Smooth muscle cell of the brain vasculature (primary cell): ENCODE results near the gene TBATA.

Experiments
- DNase-seq: peaks from one replicate; pipeline ENCODE4 v3.0.0-alpha.2; 2012; ENCODE audit warnings: low read depth, low spot score

Gene TBATA

DNA sequence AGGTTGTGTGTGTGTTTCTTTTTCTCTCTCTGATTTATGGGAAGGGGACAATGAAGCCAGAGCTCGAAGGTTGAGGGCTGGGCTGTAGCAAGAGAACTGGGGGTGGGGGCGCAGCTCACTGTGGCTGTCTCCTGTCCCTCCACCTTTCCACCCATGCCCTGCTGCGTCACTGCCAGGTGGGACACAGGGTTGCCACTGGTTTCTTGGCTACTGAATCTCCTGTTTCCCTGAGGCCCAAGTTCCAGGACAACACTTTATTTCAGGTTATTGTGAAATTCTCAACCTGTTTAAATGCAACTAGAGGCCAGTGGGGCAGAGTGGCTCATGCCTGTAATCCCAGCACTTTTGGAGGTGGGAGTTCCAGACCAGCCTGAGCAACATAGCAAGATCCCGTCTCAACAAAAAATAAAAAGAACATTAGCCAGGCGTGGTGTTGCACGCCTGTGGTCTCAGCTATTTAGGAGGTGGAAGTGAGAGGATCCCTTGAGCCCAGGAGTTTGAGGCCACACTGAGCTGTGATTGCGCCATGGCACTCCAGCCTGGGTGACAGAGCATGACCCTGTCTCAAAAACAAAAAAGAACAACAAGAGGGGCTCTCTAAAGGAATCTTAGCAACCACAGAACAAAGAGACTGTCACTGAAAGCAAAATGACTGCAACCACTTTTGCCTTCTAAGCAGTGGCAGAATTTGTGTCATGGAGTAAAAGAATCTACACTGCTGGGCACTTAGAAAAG, 22.6 kb downstream of the TBATA start:
- no peak for DNase-seq

DNA sequence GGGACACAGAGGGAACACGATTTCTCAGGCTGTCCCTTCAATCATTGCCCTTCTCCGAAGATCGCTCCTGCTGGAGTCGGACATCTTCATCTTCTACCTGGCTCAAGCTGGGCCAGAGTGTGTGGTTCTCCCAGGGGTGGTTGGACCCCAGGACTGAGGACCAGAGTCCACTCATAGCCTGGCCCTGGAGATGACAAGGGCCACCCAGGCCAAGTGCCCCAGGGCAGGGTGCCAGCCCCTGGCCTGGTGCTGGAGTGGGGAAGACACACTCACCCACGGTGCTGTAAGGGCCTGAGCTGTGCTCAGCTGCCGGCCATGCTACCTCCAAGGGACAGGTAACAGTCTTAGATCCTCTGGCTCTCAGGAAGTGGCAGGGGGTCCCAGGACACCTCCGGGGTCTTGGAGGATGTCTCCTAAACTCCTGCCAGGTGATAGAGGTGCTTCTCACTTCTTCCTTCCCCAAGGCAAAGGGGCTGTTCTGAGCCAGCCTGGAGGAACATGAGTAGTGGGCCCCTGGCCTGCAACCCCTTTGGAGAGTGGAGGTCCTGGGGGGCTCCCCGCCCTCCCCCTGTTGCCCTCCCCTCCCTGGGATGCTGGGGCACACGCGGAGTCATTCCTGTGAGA, 23.3 kb downstream of the TBATA start:
- no peak for DNase-seq

DNA sequence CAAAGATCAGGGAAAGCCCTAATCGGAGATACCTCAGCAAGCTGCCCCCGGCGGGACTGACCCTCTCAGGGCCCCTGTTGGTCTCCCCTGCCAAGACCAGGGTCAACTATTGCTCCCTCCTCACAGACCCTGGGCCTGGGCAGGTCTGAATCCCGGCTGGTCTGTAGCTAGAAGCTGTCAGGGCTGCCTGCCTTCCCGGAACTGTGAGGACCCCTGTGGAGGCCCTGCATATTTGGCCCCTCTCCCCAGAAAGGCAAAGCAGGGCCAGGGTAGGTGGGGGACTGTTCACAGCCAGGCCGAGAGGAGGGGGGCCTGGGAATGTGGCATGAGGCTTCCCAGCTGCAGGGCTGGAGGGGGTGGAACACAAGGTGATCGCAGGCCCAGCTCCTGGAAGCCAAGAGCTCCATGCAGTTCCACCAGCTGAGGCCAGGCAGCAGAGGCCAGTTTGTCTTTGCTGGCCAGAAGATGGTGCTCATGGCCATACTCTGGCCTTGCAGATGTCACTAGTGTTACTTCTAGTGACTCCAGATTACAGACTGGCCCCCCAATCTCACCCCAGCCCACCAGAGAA, 24.1 kb downstream of the TBATA start:
- DNase-seq = peak; percentile 17

DNA sequence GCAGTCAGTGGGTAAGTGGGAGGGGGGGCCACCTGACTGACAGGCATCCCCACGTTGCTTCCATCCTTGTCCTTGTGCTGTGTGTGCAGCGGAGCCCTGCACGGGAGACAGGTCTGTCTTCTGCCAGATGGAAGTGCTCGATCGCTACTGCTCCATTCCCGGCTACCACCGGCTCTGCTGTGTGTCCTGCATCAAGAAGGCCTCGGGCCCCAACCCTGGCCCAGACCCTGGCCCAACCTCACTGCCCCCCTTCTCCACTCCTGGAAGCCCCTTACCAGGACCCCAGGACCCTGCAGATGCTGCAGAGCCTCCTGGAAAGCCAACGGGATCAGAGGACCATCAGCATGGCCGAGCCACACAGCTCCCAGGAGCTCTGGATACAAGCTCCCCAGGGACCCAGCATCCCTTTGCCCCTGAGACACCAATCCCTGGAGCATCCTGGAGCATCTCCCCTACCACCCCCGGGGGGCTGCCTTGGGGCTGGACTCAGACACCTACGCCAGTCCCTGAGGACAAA, 24.8 kb downstream of the TBATA start:
- DNase-seq = no peak

DNA sequence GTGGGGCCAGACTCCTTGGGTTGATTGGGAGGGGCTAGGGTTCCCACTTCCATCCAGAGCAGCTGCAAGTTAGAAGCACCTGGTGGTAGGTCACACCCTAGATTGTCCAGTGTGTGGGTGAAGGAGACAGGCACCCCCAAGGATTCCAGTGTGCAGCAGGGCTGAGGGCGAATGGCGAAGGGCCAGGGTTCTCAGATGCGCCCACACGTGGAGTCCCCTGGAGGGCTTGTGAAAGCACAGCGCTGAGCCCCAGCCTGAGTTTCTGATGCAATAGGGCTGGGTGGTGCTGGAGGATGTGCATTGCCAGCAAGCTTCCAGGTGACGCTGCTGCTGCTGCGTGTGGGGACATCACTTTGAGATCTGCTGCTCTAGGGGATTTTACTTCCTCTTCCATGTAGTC, 25.4 kb downstream of the TBATA start:
- no peak for DNase-seq

DNA sequence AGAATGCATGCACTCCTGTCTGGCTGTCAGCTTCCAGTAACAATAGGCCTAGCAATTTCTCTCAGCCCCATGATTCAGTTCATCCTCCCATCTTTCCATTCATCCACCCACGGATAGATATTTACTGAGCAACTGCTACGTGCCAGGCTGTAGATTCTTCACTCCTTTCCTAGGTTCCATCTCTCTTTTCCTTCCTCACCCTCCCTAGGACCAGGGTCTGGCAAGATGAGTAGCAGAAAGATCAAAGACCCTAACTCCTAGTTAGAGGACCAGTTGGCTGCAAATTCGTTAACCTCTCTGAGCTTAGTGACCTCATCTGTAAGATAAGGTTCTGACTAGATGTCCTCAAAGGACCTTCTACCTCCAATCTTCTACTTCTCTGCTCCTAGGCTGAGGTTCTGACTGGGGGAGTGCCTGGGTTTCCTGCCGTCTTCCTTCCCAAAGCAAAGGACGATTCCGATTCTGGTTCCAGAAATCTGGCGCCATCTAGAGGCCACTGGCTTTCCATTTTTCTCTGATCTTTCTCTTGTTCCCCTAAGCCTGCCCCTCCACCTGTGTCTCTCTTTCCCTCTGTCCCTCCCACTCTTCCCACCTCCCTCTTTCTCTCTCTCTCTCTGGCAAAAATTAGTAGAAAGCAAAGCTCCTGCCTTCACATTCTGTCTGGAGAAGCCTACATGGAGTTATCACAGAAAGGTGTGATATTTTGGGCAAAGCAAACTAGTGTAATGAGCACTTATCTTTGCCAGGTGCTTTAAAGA, 26.2 kb downstream of the TBATA start:
- DNase-seq = peak; percentile 36

DNA sequence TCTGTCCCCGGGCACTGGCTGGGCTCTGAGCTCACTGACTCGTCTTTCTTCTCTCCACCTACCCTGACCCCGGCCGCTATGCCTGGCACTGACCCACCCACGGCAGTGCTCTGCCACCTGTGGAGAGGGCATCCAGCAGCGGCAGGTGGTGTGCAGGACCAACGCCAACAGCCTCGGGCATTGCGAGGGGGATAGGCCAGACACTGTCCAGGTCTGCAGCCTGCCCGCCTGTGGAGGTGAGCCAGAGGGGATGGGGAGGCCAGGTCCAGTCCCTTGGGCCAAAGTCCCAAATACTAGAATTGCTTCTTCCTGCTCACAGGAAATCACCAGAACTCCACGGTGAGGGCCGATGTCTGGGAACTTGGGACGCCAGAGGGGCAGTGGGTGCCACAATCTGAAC, 27.3 kb downstream of the TBATA start:
- DNase-seq = no peak

DNA sequence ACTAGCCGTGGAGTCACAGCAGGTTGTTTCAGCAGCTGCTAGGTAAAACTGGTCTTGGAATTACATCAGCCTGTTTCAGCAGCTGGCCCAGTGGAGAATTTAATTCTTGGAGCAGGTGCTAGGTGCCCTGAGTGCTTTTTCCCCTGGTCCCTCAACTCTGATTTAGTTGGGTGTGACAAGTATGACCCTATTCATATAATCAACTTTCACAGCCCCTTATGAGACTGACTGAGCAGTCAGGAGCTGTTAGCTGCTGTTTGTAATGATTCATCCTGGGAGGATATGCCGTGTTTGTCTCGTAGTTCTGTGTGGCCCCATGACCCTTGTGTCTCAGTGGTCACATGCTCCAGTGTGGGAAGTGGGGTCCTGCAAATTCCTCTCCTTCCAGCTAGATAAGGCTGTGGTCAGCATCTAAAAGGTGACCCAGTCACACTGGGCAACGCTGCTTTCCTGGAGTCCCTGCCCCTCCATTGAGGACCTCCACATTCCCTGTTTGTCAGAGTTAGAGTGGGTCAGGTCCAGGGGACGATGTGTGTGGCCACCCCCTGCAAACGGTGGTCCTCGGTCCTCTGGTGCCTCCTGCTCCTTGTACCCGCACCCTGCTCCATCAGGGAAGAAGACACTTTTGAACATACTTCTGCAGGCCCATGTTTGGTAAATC, 28.3 kb downstream of the TBATA start:
- DNase-seq = no peak

DNA sequence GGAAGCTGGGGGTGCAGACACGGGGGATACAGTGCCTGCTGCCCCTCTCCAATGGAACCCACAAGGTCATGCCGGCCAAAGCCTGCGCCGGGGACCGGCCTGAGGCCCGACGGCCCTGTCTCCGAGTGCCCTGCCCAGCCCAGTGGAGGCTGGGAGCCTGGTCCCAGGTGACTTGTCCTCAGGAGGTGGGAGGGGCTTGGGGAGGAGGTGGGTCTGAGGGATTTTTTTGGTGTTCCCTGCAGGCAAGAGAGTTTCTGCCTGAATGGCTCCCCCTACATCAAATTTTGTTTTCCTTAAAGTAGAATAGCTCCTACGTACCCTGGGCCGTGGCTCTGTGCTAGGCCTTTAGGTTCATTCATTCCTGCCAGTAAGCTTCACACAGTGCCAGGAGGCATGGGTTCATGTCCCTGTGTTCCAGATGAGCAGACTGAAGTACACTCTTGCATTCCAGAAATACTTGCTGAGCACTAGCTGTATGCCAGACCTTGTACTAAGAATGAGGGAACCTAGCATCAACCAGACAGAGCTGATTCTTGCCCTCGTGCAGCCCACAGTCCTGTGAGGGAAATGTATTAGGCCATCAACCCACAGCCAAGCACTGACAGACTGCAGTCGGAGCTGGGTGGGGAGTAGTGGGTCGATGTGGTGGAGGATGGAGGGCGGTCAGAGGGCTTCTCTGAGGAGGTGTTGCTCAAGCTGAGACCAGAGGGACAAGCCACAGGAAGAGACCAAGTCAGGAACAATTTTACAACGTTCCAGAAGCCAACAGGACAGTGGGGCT, 31.1 kb downstream of the TBATA start:
- DNase-seq = no peak

DNA sequence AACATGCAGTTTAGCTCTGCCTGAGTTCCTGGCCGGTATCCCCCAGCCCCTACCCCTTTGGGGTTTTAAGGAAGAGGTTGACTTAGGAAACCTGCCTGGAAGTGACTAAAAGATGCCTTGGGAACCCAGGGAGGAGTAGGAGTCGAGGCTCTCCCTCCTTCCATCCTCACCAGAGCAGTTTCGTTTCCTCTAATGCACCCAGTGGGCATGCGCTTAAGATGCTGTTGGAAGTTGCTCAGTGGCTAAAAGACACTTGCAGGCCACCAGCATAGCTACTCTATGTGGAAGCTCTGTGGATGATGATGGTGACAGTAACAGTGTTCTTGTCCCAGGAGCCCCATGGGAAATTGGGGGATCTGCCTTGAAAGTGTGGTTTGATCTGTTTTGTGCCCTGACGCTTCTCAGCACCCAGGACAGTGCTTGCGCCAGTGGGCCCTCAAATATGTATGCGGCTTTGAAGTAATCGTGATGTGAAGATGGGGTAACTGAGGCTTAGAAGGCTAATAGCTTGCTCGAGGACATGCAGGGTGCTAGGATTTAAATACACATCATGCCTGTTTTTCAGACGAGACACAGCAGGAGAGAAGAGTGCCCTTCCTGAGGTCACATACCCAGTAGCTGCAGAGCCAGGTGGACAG, 32.0 kb downstream of the TBATA start:
- DNase-seq = no peak

DNA sequence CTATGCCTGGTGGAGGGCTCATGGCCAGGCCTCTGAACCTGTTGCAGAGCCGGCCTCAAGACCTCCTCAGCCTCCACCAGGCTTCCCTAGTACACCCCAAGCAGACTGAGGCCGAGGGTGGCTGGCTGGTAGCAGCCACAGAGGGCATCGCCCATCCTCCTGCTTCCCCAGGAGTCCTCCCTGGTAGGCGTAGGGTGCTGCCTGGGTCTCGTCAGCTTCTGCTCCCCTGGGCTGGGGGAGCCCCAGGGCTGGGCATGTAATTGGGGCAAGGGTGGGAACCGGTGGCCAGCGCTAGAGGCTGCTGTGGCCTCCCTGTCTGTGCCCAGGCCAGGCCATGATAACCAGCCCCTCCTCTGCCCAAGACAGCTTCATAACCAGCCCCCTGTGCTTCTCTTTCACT, 32.6 kb downstream of the TBATA start:
- no peak for DNase-seq

DNA sequence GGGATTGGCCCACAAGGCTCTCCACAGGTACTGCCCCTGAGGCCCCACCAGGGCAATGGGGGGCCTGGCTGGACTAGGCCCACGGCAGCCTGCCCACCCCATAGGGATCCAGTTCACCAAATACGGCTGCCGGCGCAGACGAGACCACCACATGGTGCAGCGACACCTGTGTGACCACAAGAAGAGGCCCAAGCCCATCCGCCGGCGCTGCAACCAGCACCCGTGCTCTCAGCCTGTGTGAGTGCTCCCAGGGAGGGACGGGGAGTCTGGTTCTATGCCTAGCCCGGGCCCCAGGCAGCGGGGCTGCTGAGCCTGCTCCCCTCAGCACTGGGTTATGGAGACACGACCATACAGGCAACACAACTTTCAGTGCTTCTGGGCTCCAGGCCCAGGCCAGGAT, 33.2 kb downstream of the TBATA start:
- DNase-seq = no peak

DNA sequence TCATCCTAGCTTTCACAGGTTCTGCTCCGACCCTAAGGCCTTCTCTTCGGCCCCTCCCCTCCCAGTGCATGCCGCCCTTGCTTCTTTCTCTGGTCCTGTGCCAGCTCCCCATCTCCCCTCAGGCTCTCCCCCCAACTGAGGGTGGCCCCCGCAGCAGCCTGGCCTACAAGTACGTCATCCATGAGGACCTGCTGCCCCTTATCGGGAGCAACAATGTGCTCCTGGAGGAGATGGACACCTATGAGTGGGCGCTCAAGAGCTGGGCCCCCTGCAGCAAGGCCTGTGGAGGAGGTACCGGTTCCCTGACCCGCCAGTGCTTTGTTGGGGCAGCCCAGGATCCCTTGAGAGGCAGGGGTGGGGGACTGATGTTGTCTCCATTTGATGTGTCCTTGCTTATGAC, 33.8 kb downstream of the TBATA start:
- no peak for DNase-seq

DNA sequence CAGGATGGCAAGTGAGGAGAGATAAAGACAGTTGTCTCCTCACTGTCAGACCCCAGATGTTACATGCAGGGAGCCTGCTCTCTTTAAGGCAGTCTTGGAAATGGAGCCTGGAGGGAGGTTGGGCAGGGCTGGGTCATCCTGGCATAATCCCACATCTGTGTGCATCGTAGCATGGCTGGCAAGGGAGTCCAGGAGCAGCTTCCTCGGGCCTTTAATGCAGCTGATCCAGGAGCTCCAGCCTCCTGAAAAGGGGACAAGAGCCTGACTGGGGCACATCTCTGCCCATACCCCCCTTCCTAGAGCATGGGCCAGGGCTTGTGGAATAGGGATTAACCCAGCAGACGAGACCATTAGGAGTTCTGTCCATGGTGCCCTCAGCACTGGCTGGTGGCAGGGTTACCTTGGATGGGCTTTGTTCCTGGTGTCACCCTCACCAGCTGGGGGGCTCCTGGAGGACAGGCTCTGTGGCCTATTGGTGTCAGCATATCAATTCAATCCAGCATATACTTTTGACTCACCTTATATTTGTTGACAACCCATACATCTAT, 34.9 kb downstream of the TBATA start:
- DNase-seq = no peak

DNA sequence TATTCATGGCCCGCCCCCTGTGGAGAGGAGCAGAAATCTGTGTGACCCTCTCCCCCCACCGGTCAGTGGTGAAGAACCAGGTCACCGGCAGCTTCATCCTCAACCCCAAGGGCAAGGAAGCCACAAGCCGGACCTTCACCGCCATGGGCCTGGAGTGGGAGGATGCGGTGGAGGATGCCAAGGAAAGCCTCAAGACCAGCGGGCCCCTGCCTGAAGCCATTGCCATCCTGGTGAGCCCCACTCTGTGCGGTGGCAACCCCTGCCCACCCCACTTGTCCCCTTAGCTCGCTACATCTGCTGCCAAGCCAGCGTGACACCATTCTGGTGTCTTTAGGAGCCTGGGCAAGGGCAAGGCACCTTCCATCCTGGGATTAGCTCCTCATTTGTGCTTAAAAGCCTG, 35.4 kb downstream of the TBATA start:
- DNase-seq = no peak

DNA sequence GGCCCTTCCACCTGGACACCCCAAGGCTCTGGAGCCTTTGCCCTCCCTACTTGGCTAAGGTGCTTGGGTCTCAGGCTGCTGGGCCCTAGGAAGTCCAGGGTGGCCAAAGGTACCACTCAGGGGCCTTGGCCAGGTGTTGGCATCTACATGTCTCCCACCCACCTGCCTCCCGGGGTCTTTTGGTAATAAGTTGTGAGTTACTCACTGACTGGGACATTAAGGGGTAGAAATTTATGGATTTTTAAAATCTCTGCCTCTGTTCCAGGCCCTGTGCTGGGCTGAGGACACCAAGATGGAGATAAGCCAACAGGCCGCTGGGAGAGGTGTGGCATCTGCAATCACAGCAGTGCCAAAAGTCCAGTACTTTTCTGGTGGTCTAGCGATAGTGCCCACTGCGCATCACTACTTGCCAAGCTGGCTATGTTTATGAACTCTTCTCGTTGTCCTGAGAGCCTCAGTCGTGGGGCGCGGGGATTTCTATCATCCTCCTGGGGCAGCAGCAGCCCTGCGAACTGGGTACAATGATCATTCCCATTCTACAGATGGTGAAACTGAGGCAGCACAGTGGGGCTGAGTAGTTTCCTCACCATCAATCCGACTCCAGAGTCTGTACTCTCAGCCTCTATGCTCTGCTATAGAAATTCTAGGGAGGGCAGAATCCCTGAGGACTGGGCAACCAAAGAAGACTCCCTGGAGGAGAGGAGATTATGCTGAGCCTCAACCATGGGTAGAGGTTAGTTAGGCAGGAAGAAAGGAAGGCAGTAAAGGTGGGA, 36.2 kb downstream of the TBATA start:
- no peak for DNase-seq

DNA sequence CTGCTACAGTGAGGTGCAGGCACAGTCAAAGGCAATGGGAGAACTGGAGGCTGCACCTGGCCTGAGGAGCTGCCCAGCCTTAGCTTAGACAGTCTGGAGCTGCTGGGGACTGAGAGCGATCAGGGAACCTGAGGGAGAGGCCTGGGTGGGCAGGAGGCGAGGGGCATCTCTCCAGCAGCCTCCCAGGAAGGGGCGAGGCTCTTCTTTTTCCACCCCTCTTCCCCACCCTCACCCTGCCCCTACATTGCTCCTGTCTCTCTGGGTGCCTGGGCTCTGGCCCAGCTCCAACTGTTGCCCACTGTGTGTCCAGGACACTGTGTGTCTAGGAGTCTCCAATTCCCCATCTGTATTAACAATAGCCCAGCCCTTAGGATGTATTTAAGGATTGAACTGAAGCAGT, 36.9 kb downstream of the TBATA start:
- no peak for DNase-seq

DNA sequence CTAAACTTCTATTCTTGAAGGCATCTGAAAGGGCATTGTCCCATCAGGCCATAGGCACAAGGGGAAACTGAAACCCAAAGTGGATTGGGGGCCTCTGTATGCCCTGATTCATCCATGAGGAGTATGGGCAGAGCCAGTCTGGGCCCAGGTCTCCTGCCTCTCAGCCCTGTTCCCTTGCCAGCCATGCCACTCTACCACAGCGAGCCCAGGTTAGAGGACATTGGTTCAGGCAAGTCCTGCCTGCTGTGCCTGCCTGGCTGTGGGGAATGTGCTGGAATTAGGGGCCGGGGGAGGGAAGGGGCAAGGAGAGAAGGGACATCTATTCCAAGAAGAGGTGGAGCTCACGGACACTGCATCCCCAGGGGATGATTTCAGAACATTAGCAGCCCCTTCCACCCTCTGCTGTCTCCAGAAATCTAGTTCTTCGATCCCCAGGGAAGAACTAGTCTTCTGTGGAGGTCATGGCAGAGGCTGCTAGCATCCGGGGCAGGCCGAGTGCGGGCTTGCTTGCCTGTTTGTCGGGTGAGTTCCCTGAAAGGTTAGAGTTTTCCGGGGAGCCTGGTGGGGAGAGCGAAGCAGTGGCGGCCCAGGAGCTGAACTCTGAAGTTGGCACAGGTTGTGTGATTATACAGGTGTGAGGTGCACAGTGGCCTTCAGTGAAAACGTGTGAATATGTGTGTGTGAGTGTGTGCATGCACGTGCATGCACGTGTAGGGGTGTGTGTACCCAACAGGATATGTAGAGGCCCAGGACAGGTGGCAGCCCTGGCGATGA, 37.8 kb downstream of the TBATA start:
- no peak for DNase-seq

DNA sequence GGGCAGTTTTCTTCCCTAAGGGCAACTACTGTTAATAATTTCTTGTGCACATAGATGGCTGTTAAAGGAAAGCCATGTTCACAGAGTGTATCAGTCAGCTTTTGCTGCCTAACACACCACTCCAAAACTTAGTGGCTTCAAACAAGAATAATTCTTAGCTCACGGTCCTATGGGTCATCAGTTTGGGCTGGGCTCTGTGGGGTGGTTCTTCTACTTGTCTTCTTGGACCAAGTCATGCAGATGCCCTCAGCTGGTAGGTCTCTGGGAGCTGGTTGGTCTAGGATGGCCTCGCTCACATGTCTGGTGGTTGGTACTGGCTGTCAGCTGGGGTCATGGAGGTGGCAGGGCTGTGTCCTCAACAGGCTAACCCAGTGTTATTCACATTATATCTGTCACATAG, 39.6 kb downstream of the TBATA start:
- no peak for DNase-seq
